ENCODE measurements around the gene LAMA2. TPM values are rescaled to one million over a fixed set of nuclear protein-coding genes. Genes with fewer than 3 reads are reported as not detected.
A peak's percentile ranks its signal among the peaks of the same experiment; 100 is the strongest.

Gene LAMA2
- polyA plus RNA-seq, 4 donors = 30.8 to 46.0 (median 32.6) TPM

GRCh38 chr6:129498950-129499842, 616.3 kb downstream of the LAMA2 start:
- DNase-seq (ENCODE audit: low read depth in 4 of 4, low spot score in 3 of 4) = peak in 3 of 4 donors; percentile 45 to 56 (median 48)

- no peak for DNase-seq (ENCODE audit: low read depth in 4 of 4, low spot score in 3 of 4)
Observed at GRCh38 chr6:129499843-129500219, 616.9 kb downstream of the LAMA2 start.

GRCh38 chr6:129500958-129501739, 618.2 kb downstream of the LAMA2 start:
- DNase-seq (ENCODE audit: low read depth in 4 of 4, low spot score in 3 of 4) = peak in 2 of 4 donors; percentile 22 to 34

DNA sequence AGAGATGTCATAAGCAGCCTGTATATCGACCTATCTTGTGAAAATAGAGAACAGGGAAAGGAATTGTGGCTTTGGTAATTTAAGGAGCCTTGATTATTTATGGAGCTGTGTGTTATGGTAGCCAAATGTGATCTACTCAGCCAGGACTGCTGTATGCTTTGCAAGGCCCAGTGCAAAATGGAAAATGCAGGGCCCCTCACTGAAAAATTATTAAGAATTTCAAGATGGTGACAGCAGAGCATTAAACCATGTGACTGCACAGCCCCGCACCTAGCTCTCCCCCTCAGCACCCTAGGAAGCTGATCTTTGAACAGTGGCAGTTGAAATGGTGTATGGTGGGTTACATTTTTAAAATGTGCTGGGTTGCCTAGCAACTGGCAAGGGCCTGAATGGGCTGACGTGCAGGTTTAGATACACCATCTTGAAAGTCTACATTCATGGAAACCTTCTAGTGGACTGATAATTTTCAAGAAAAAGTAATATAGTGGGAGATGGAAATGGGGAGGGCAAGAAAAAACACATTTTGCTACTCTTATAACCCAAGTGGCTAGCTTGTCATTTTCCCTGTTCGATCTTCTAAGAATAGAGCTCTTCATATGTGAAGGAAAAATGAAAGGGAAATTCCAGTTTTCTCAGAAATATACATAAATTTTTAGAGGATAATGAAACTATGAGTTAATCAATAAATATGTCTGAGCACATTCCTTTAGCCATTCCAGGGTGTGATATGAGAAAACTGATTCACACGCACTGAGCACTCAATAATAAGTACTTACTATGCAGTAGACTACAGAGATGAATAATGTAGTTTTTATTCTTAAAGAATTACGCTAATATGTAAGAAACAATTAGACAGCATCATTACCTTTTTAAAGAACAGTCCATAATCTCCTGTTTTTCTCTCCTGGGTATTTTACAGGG, 619.1 kb downstream of the LAMA2 start:
- DNase-seq (ENCODE audit: low read depth in 4 of 4, low spot score in 3 of 4) = no peak

DNA sequence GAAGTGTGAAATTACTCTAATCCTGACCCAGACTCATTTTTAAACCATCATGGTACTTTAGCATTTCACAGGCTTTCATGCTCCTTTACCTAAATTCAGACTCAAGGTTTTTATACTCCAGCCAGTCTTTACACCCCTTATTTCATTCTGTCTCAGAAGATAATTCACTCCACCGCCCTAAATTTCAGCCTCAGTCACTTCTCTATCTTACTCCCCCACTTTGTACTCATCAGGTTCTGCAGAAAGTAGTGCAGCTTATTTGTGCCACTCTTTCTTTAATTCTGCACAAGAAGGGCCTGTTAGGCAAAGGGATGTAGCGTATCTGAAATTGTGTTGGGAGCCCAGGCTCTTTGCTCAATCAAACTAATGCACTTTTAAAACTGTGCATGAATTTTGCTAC, 621.5 kb downstream of the LAMA2 start:
- no peak for DNase-seq (ENCODE audit: low read depth in 4 of 4, low spot score in 3 of 4)

GRCh38 chr6:129507059-129507807, 624.3 kb downstream of the LAMA2 start:
- DNase-seq (ENCODE audit: low read depth in 4 of 4, low spot score in 3 of 4) = peak in 1 of 4 donors; percentile 25

- DNase-seq (ENCODE audit: low read depth in 4 of 4, low spot score in 3 of 4) = no peak
Observed at GRCh38 chr6:129507846-129508245, 624.9 kb downstream of the LAMA2 start.

GRCh38 chr6:129508477-129509145, 625.7 kb downstream of the LAMA2 start:
- DNase-seq (ENCODE audit: low read depth in 4 of 4, low spot score in 3 of 4) = no peak

- no peak for DNase-seq (ENCODE audit: low read depth in 4 of 4, low spot score in 3 of 4)
Observed at GRCh38 chr6:129510950-129511349, 628.0 kb downstream of the LAMA2 start.

GRCh38 chr6:129513471-129513870, 630.5 kb downstream of the LAMA2 start:
- DNase-seq (ENCODE audit: low read depth in 4 of 4, low spot score in 3 of 4) = no peak

DNA sequence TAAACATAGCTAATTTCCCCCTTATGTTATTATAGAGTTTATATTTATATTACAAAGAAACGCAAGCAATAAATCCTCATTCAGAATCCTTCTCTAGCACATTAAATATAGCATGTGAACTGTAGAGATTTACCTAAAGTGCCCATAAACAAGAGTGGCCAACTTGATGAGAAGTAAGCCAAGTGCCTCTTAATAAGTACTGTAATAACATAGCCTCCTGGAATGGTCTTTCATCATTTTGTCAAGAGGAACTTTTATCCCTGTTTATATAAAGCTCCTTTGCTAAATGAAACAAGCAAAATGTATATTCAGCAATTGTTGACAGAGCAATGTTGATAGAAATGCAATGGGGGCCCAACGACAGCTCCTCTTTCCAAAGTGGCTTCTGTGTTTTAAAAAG, 632.1 kb downstream of the LAMA2 start:
- DNase-seq (ENCODE audit: low read depth in 4 of 4, low spot score in 3 of 4) = no peak

DNA sequence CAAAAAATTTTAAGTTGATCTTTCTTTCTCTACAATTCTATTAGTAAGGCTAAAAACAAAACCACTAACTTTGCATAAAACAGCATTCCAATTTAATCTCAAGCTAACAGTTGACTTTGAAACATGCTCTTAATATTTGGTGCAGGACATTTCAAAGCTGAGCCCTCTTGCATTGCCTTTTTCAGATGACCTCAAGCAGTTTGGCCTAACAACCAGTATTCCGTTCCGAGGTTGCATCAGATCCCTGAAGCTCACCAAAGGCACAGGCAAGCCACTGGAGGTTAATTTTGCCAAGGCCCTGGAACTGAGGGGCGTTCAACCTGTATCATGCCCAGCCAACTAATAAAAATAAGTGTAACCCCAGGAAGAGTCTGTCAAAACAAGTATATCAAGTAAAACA, 633.1 kb downstream of the LAMA2 start:
- no peak for DNase-seq (ENCODE audit: low read depth in 4 of 4, low spot score in 3 of 4)

DNA sequence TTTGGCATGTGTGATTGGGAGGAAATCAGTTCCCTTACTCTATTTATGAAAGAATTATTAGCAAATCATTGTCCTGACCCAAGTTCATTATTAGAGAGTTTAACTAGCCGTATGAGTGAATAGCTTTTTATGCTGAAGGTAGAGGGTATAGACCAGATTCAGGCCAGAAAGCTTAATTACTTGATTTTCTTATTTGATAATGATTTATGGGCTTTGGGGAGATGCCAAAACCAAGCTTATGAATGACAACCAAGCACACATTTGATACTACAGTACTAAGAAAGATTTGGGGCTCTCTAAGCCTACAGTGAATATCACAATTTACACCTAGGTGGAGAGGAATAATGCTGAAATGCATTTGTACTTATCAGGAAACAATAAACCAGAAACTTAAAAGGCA, 633.8 kb downstream of the LAMA2 start:
- DNase-seq (ENCODE audit: low read depth in 4 of 4, low spot score in 3 of 4) = no peak

DNA sequence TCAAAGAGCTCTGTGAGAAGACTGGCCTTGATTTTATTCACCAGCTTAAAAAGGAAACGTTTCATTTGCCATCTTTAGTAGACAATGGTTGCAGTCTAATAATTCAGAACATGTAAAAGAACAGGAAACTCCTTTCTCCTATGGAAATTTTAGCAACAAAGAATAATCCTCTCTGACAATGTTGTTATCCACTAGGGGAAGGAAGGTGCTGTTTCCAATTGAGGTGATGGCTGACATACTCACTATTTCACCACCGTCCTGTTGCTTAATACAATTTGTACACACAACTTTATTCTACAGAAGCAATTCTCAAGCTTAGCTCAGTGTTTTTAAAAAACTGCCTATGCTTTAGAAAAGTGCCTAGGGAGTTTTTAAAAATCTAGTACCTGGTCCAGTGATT, 634.4 kb downstream of the LAMA2 start:
- no peak for DNase-seq (ENCODE audit: low read depth in 4 of 4, low spot score in 3 of 4)

DNA sequence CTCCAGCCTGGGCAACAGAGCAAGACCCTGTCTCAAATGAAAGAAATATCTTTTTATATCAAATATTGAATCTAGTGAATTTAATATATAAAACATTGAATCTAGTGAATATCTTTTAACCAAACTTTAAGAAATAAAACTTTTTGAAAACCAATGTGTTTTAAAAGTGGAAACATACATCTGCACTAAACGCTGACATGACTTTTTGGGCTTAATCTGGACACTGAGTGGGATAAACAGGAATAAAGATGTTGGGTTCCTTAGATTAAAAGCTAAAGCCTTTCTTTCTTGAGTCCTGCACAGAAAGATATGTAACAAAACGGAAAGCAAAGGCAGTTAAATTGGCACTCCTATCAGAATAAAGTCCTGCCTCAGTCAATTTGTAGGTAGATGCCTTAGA, 636.8 kb downstream of the LAMA2 start:
- no peak for DNase-seq (ENCODE audit: low read depth in 4 of 4, low spot score in 3 of 4)

DNA sequence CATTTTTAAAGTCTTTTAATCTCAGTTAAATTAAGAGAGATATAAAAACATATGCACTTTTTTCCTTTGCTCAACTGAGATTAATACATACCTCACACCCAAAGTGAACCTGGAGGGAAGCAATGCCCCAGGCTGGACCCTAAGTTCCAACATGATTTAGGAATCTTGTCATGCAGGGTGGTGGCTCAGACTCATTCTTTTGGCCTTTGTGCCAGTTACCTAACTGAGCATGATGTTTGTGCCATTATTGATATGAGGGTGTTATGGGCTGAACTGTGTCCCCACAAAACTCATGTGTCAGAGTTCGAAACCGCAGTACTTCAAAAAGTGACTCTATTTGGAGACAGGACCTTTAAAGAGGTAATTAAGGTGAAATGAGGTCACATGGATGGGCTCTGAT, 639.0 kb downstream of the LAMA2 start:
- DNase-seq (ENCODE audit: low read depth in 4 of 4, low spot score in 3 of 4) = no peak

DNA sequence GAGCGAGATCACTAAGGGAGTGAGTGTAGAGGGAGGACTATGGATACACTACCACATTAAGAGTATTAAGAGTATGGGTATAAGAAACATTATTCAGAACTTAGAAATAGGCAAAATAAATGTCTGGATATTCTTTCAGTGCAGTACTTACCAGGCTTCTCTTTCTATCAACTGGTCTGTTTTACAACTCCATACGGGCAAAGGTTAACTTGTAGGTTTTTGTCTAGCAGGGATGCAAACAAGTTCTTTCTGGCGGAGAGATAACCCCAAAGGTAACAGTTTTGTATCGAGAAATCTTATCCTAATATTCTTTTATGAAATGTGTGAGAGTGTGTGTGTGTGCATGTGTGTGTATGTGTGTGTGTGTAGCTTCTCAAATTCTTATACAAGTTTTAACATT, 640.9 kb downstream of the LAMA2 start:
- no peak for DNase-seq (ENCODE audit: low read depth in 4 of 4, low spot score in 3 of 4)

- no peak for DNase-seq (ENCODE audit: low read depth in 4 of 4, low spot score in 3 of 4)
Observed at GRCh38 chr6:129525055-129525454, 642.1 kb downstream of the LAMA2 start.

GRCh38 chr6:129534926-129535325, 652.0 kb downstream of the LAMA2 start:
- DNase-seq (ENCODE audit: low read depth in 4 of 4, low spot score in 3 of 4) = no peak
